Panc1 (cell line): ENCODE data around the gene SNX1. TPM values are rescaled to one million over a fixed set of nuclear protein-coding genes. Genes with fewer than 3 reads are reported as not detected.

Experiments
- ATAC-seq: fragments of 200-7000 bp; cut with Tn5 transposase; 2 replicates; pipeline ENCODE4 v1.9.1; 2020; ENCODE audit warnings: mild to moderate bottlenecking, moderate library complexity
- BruUV-seq: library from RNA; stranded (reverse); fragments of 400-500 nt; replicated peaks from 2 replicates; lab custom pipeline; 2021; lab: Mats Ljungman, UMichigan
- CTCF ChIA-PET: fragments of 300-600 bp; sonication (Branson Sonifier 250); formaldehyde crosslinking; loops from one replicate; lab custom pipeline; 2022; ENCODE audit warnings: antibody characterized with exemption; lab: Charles Lee
- POLR2A ChIA-PET: fragments of 300-600 bp; sonication (Branson Sonifier 250); formaldehyde crosslinking; loops from one replicate; lab custom pipeline; 2022; ENCODE audit warnings: antibody characterized with exemption; lab: Charles Lee
- DNase-seq: peaks from one replicate; pipeline ENCODE4 v3.0.0-alpha.2; 2010; ENCODE audit warnings: low read depth, low spot score
- H3K27ac ChIP-seq: 2 replicates; pipeline ENCODE4 v1.5.1; 2011; ENCODE audit warnings: mild to moderate bottlenecking, low read length, inconsistent platforms
- H3K27me3 ChIP-seq: fragments of 200-500 bp; sonication (Bioruptor generic); 2 replicates; pipeline ENCODE4 v1.6.0; 2014; ENCODE audit warnings: low read length, inconsistent platforms; ENCODE audit not compliant: control insufficient read depth, insufficient read depth
- H3K36me3 ChIP-seq: fragments of 200-500 bp; sonication (Bioruptor generic); 2 replicates; pipeline ENCODE4 v1.5.1; 2014; ENCODE audit warnings: inconsistent platforms, mild to moderate bottlenecking, low read length, moderate library complexity; ENCODE audit not compliant: control insufficient read depth, insufficient read depth
- H3K4me1 ChIP-seq: 2 replicates; pipeline ENCODE4 v1.5.1; 2011; ENCODE audit warnings: inconsistent platforms, mild to moderate bottlenecking, low read length, moderate library complexity; ENCODE audit not compliant: control insufficient read depth, insufficient read depth
- H3K4me3 ChIP-seq, 2 experiments: 2 replicates each; pipeline ENCODE4 v1.5.1; 2011 to 2012; ENCODE audit warnings: low read depth in 2 of 2, low read length in 2 of 2, mild to moderate bottlenecking in 2 of 2, inconsistent platforms in 1 of 2, moderate library complexity in 1 of 2
- H3K9me3 ChIP-seq: fragments of 200-500 bp; sonication (Bioruptor generic); 2 replicates; pipeline ENCODE4 v1.5.1; 2014; ENCODE audit warnings: low read depth, mild to moderate bottlenecking, inconsistent platforms, low read length, moderate library complexity; ENCODE audit not compliant: control insufficient read depth, insufficient read depth
- CTCF ChIP-seq: fragments of 450-650 bp; IDR thresholded peaks from 2 replicates; pipeline ENCODE4 v1.5.1; 2017; ENCODE audit warnings: mild to moderate bottlenecking
- POLR2AphosphoS5 ChIP-seq: IDR thresholded peaks from 2 replicates; pipeline ENCODE4 v1.6.1; 2012; ENCODE audit warnings: mild to moderate bottlenecking, low read depth, low read length, moderate library complexity
- SIN3A ChIP-seq: IDR thresholded peaks from 2 replicates; pipeline ENCODE4 v1.6.1; 2012; ENCODE audit warnings: low read depth, mild to moderate bottlenecking, low read length, moderate library complexity, borderline replicate concordance; ENCODE audit not compliant: insufficient read depth
- TCF7L2 ChIP-seq: IDR thresholded peaks from 2 replicates; pipeline ENCODE4 v1.6.1; 2011; ENCODE audit warnings: mild to moderate bottlenecking, low read depth, low read length, inconsistent platforms
- in situ Hi-C: cut with HindIII; loops from 2 replicates; pipeline ENCODE4 v1.10.0; 2016; ENCODE audit warnings: low sequenced_read_pairs, low pct_unique_long_range_greater_than_20kb
- intact Hi-C: fragments of 100-400 bp; cut with micrococcal nuclease; formaldehyde crosslinking; loops from one replicate; pipeline ENCODE4 v1.10.0; 2022; ENCODE audit not compliant: unreplicated experiment
- total RNA-seq: library from RNA; stranded (reverse); gene quantifications from one replicate; pipeline ENCODE4 v1.2.1, GENCODE V29; 2021; ENCODE audit not compliant: unreplicated experiment
- TF ChIP-seq, protein P1 (sequence below), 2 experiments: IDR thresholded peaks; 2 replicates each; pipeline ENCODE4 v1.6.1; 2011 to 2012; ENCODE audit warnings: low read depth in 2 of 2, control low read depth in 1 of 2, low read length in 1 of 2, mild to moderate bottlenecking in 1 of 2, moderate library complexity in 1 of 2; ENCODE audit not compliant: insufficient read depth in 1 of 2

The SNX1 gene
- total RNA-seq, 1 experiment from 2014 or later = 96.2 TPM

DNA sequence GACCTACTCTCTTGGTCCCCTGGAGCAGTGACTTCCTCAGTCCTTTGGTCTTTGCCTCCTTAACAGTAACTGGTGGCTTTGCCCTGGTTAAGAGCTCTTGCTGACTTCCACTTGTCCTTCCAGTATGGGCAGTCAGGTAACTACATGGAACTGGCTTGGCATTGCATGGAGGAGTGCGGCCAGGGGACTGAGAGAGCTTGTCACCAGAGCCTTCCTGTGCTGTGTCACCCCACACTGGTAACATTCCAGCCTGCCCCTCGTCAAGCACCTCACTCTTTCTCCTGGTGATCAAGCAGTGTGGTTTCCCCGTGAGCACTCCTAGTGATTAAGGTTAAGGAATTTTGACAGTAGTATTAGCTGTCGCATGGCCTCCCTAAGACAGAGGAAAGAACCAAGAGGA, 36.4 kb downstream of the SNX1 start:
- ChIA-PET POLR2A (no interaction called here), CTCF (interaction anchor here (0.5 kb wide), 1 partner anchor 10 kb away, joined by 4 read pairs; no protein-coding TSS in a partner anchor)
- no peak overlapping the region for H3K27ac ChIP-seq
- in situ Hi-C loops (no loop called here), intact Hi-C loops (no loop called here)
- TF ChIP-seq TCF7L2 (no peak), POLR2AphosphoS5 (no peak), SIN3A (no peak), CTCF (no peak)
- TF ChIP-seq, protein P1, sequence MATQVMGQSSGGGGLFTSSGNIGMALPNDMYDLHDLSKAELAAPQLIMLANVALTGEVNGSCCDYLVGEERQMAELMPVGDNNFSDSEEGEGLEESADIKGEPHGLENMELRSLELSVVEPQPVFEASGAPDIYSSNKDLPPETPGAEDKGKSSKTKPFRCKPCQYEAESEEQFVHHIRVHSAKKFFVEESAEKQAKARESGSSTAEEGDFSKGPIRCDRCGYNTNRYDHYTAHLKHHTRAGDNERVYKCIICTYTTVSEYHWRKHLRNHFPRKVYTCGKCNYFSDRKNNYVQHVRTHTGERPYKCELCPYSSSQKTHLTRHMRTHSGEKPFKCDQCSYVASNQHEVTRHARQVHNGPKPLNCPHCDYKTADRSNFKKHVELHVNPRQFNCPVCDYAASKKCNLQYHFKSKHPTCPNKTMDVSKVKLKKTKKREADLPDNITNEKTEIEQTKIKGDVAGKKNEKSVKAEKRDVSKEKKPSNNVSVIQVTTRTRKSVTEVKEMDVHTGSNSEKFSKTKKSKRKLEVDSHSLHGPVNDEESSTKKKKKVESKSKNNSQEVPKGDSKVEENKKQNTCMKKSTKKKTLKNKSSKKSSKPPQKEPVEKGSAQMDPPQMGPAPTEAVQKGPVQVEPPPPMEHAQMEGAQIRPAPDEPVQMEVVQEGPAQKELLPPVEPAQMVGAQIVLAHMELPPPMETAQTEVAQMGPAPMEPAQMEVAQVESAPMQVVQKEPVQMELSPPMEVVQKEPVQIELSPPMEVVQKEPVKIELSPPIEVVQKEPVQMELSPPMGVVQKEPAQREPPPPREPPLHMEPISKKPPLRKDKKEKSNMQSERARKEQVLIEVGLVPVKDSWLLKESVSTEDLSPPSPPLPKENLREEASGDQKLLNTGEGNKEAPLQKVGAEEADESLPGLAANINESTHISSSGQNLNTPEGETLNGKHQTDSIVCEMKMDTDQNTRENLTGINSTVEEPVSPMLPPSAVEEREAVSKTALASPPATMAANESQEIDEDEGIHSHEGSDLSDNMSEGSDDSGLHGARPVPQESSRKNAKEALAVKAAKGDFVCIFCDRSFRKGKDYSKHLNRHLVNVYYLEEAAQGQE (IDR thresholded peaks at IDR 0.05; ENCODE audit: insufficient read depth in 1 of 2, low read depth in 2 of 2, low read length in 1 of 2) = no peak
- peaks cover 38% of the 10 kb centered on the region for H3K36me3 ChIP-seq
- H3K4me1 ChIP-seq = no peaks in the 10 kb centered on the region
- no peaks in the 10 kb centered on the region for H3K9me3 ChIP-seq
- DNase-seq (no peak), ATAC-seq (no peak)
- BruUV-seq = no TSS peak
- no peak overlapping the region for H3K4me3 ChIP-seq
- no peaks in the 10 kb centered on the region for H3K27me3 ChIP-seq

DNA sequence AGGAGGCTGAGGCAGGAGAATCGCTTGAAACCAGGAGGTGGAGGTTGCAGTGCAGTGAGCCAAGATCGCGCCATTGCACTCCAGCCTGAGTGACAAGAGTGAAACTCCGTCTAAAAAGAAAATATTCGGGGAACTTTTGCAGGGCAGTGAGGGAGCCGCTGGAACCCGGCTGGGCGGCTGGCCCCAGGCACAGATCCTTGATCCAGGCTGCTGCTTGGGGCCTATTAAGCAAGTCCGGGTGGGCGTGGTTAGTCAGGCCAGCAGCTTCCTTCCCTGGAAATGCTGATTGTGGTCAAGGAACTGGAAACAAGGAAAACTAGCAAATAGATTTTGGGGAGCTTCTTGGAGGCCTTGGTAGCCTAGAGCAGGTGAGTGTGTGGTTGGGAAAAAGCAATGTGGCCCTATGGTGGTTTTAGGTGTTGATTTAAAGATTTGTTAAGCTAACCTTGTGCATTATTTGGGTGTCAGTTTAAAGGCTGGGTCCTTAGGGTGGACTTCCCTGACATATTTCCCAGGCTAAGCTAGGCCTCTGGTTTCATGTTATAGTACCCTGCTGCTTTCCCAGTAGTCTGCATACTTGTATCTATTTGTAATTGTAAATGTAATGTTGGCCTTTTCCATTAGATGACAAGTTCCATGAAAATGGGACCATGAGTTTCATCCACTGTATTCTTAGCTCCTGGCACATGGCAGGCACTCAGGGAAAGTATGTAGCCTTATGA, 38.0 kb downstream of the SNX1 start:
- in situ Hi-C loops (no loop called here), intact Hi-C loops (no loop called here)
- no peak overlapping the region for H3K4me3 ChIP-seq
- H3K27me3 ChIP-seq = no peaks in the 10 kb centered on the region
- H3K4me1 ChIP-seq = no peaks in the 10 kb centered on the region
- TF ChIP-seq TCF7L2 = no peak
- no peak for TF ChIP-seq POLR2AphosphoS5
- no peak for TF ChIP-seq CTCF
- TF ChIP-seq SIN3A = no peak
- TF ChIP-seq, protein P1 (IDR thresholded peaks at IDR 0.05; ENCODE audit: insufficient read depth in 1 of 2, low read depth in 2 of 2, low read length in 1 of 2) = no peak
- ChIA-PET CTCF (no interaction called here), POLR2A (no interaction called here)
- no peak overlapping the region for H3K27ac ChIP-seq
- peaks cover 32% of the 10 kb centered on the region for H3K36me3 ChIP-seq
- H3K9me3 ChIP-seq = no peaks in the 10 kb centered on the region
- no peak for ATAC-seq
- no peak for DNase-seq
- BruUV-seq = no TSS peak
